Ovary (tissue), 9 donors: ENCODE data around the gene SLC50A1. TPM values are rescaled to one million over a fixed set of nuclear protein-coding genes. Genes with fewer than 3 reads are reported as not detected.

Experiments used
- DNase-seq, 5 donors: peaks; one replicate each; pipeline ENCODE4 v3.0.0-alpha.2; 2019 to 2020
- H3K27ac ChIP-seq, 2 donors: fragments of 200-600 bp; one replicate each; pipeline versions ENCODE4 v1.5.1 to v1.8.0; 2019 to 2022
- H3K27me3 ChIP-seq: fragments of 200-600 bp; one replicate; pipeline ENCODE4 v1.8.0; 2022
- H3K36me3 ChIP-seq: fragments of 200-600 bp; sonication (generic); one replicate; pipeline ENCODE4 v1.5.1; 2019
- H3K4me1 ChIP-seq: one replicate; pipeline ENCODE4 v1.8.1; 2013; ENCODE audit warnings: mild to moderate bottlenecking, moderate library complexity; ENCODE audit not compliant: insufficient read depth
- H3K4me3 ChIP-seq: fragments of 200-600 bp; sonication (generic); one replicate; pipeline ENCODE4 v1.5.1; 2017
- H3K9me3 ChIP-seq, 2 donors: fragments of 200-600 bp in 1 of 2; sonication (generic) in 1 of 2; one replicate each; pipeline versions ENCODE4 v1.5.1 to v1.8.1; 2013 to 2019; ENCODE audit warnings: mild to moderate bottlenecking in 1 of 2, moderate library complexity in 1 of 2
- CTCF ChIP-seq, 3 donors: fragments of 450-650 bp in 2 of 3; fragments of 200-600 bp in 1 of 3; IDR thresholded peaks; one replicate each; pipeline versions ENCODE4 v1.5.1 to v1.8.0; 2016 to 2022; ENCODE audit warnings: antibody characterized with exemption in 3 of 3, mild to moderate bottlenecking in 1 of 3
- EP300 ChIP-seq: sonication (generic); formaldehyde crosslinking; IDR thresholded peaks from one replicate; pipeline ENCODE4 v1.6.1; 2017; ENCODE audit warnings: antibody characterized with exemption
- POLR2A ChIP-seq: fragments of 450-650 bp; IDR thresholded peaks from one replicate; pipeline ENCODE4 v1.6.1; 2017; ENCODE audit warnings: antibody characterized with exemption, mild to moderate bottlenecking, moderate library complexity
- WGBS, 3 donors: extraction: QIAGEN DNeasy Blood & Tissue Kit in 1 of 3; methylation state at CpG; one replicate each; pipeline versions ENCODE4 v1.1.5 to v1.1.7; 2013 to 2017; 5-methylcytosine and 5-hydroxymethylcytosine counted together
- intact Hi-C, 4 donors: fragments of 100-400 bp; cut with DNase I; formaldehyde crosslinking; loops; one replicate each; pipeline versions ENCODE4 v1.11.0 to v1.15.1; 2022 to 2023
- polyA plus RNA-seq, 2 donors: library from polyadenylated mRNA; stranded (reverse); fragments of 200-250 nt in 1 of 2; fragments of 350-450 nt in 1 of 2; fragmentation: Illumina TruSeq in 1 of 2; extraction: RNeasy Lipid Tissue Mini Kit (QIAGEN cat#74804) in 1 of 2; gene quantifications; one replicate each; pipeline ENCODE4 v1.2.3, GENCODE V29; 2013 to 2014
- total RNA-seq, 7 donors: library from RNA; depleted of rRNA in 2 of 7; stranded (reverse); fragments of >200 nt in 2 of 7; fragmentation: NEBNext Ultra II Directional in 3 of 7; extraction: Animal tissue kit (Norgen Biotek cat#: 25700) in 3 of 7; gene quantifications; one replicate each; pipeline versions ENCODE4 v1.1.0 to v1.2.4, GENCODE V29; 2016 to 2023
- donor health status: DM: no; HTN: no; CAD: no; lungs with moderate emphysema.
- donor health status: DM: no; HTN: no; CAD: no.
- donor health status: Bipolar disorder and iron deficiency.
- donor health status: DM: yes; HTN: yes; CAD: no.
- donor health status: DM: no; HTN: no; CAD: no.
- donor health status: DM: yes; HTN: yes; CAD: no.

Gene SLC50A1
- total and polyA plus RNA-seq, 9 donors = 10.8 to 50.2 (median 19.7) TPM

GRCh38 chr1:155110381-155110780 is 25.3 kb upstream of the SLC50A1 start:
- Histone ChIP-seq H3K27ac (no peak overlapping the region), H3K27me3 (no peaks in the 10 kb centered on the region), H3K4me3 (no peak overlapping the region), H3K9me3 (no peaks in the 10 kb centered on the region), H3K4me1 (no peaks in the 10 kb centered on the region), H3K36me3 (no peaks in the 10 kb centered on the region)
- intact Hi-C loops = no loop called here
- DNase-seq = no peak
- WGBS, 3 donors = 79 to 82% (median 79%) methylated on average over 8 of the region's 8 CpGs
- TF ChIP-seq EP300 (no peak), POLR2A (no peak), CTCF (IDR thresholded peaks at IDR 0.05) (no peak)

GRCh38 chr1:155110826-155111225 is 24.8 kb upstream of the SLC50A1 start:
- no peaks in the 10 kb centered on the region for H3K9me3 ChIP-seq
- no peak overlapping the region for H3K27ac ChIP-seq
- H3K4me3 ChIP-seq = no peak overlapping the region
- H3K27me3 ChIP-seq = no peaks in the 10 kb centered on the region
- WGBS, 3 donors = 60 to 72% (median 70%) methylated on average over 8 of the region's 8 CpGs
- intact Hi-C loops = no loop called here
- no peaks in the 10 kb centered on the region for H3K4me1 ChIP-seq
- TF ChIP-seq CTCF (IDR thresholded peaks at IDR 0.05) (no peak), EP300 (no peak)
- DNase-seq = no peak
- H3K36me3 ChIP-seq = no peaks in the 10 kb centered on the region

GRCh38 chr1:155113450-155113980 is 22.1 kb upstream of the SLC50A1 start:
- Histone ChIP-seq H3K27me3 (no peaks in the 10 kb centered on the region), H3K27ac (no peak overlapping the region), H3K36me3 (no peaks in the 10 kb centered on the region), H3K4me3 (no peak overlapping the region), H3K9me3 (no peaks in the 10 kb centered on the region), H3K4me1 (no peaks in the 10 kb centered on the region)
- DNase-seq = no peak
- intact Hi-C loops = no loop called here
- TF ChIP-seq POLR2A = no peak
- no peak for TF ChIP-seq EP300
- no peak for TF ChIP-seq CTCF (IDR thresholded peaks at IDR 0.05)
- WGBS, 3 donors = 70 to 79% (median 73%) methylated on average over 5 of the region's 5 CpGs

GRCh38 chr1:155116113-155116764 is 19.4 kb upstream of the SLC50A1 start:
- no peak for DNase-seq
- TF ChIP-seq POLR2A (no peak), CTCF (IDR thresholded peaks at IDR 0.05) (no peak), EP300 (no peak)
- intact Hi-C loops = no loop called here

More at GRCh38 chr1:155116113-155116764, 19.4 kb upstream of the SLC50A1 start:
- Histone ChIP-seq H3K4me3 (no peak overlapping the region), H3K27me3 (no peaks in the 10 kb centered on the region), H3K27ac (no peak overlapping the region), H3K36me3 (no peaks in the 10 kb centered on the region), H3K4me1 (no peaks in the 10 kb centered on the region), H3K9me3 (no peaks in the 10 kb centered on the region)
- 41 to 54% (median 52%) methylated on average over 5 of the region's 5 CpGs for WGBS, 3 donors
